Endothelial cell of umbilical vein (primary cell): ENCODE measurements around the gene CUBN. TPM values are rescaled to one million over a fixed set of nuclear protein-coding genes. Genes with fewer than 3 reads are reported as not detected.

Source experiments
- BruUV-seq: library from RNA; stranded (reverse); fragments of 400-500 nt; replicated peaks from 2 replicates; lab custom pipeline; 2021; lab: Mats Ljungman, UMichigan
- CTCF ChIA-PET: fragments of 300-600, 350-600 bp; sonication (Branson Sonifier 250); formaldehyde crosslinking; loops from one replicate; lab custom pipeline; 2021; ENCODE audit warnings: antibody characterized with exemption, inconsistent platforms; lab: Charles Lee
- POLR2A ChIA-PET: fragments of 300-600, 350-600 bp; sonication (Branson Sonifier 250); formaldehyde crosslinking; loops from one replicate; lab custom pipeline; 2021; ENCODE audit warnings: antibody characterized with exemption, inconsistent platforms; lab: Charles Lee
- DNase-seq: peaks from one replicate; pipeline ENCODE4 v3.0.0-alpha.2; 2011; ENCODE audit warnings: low read depth, low spot score
- FAIRE-seq: peaks from 2 replicates; lab custom pipeline; 2011; peaks lifted over from hg19 to GRCh38; lab: Jason Lieb, UNC
- H2AFZ ChIP-seq: 2 replicates; pipeline ENCODE4 v1.6.0; 2012; ENCODE audit warnings: low read depth, low read length, control low read depth, inconsistent platforms
- H3K27ac ChIP-seq: 2 replicates; pipeline ENCODE4 v1.5.1; 2011; ENCODE audit warnings: low read depth, mild to moderate bottlenecking, control low read depth, low read length, moderate library complexity; ENCODE audit not compliant: insufficient read depth
- H3K27me3 ChIP-seq, 2 experiments: 2 replicates each; pipeline versions ENCODE4 v1.6.0 to v1.6.1; 2011; ENCODE audit warnings: low read length in 2 of 2, mixed read lengths in 1 of 2; ENCODE audit not compliant: control insufficient read depth in 2 of 2, insufficient read depth in 2 of 2
- H3K36me3 ChIP-seq, 2 experiments: 2 replicates in 1 of 2; 3 replicates in 1 of 2; pipeline ENCODE4 v1.5.1; 2011; ENCODE audit warnings: low read length in 2 of 2, mild to moderate bottlenecking in 1 of 2, moderate library complexity in 1 of 2; ENCODE audit not compliant: control insufficient read depth in 2 of 2, insufficient read depth in 2 of 2; ENCODE audit errors: extremely low read depth in 1 of 2
- H3K4me1 ChIP-seq: 3 replicates; pipeline ENCODE4 v1.5.1; 2011; ENCODE audit warnings: mild to moderate bottlenecking, low read length; ENCODE audit not compliant: control insufficient read depth, insufficient read depth; ENCODE audit errors: extremely low read depth
- H3K4me2 ChIP-seq: 2 replicates; pipeline ENCODE4 v1.6.1; 2011; ENCODE audit warnings: low read length, control low read depth, mixed read lengths; ENCODE audit not compliant: insufficient read depth
- H3K4me3 ChIP-seq, 3 experiments: fragments of 200-600 bp in 1 of 3; sonication (generic), shearing (Covaris generic) in 1 of 3; replicated peaks in 1 of 3; 2 replicates each; pipeline ENCODE4 v1.5.1; 2011 to 2016; ENCODE audit warnings: control low read depth in 3 of 3, low read length in 3 of 3, mild to moderate bottlenecking in 2 of 3, inconsistent platforms in 1 of 3, low read depth in 1 of 3, moderate library complexity in 1 of 3; ENCODE audit not compliant: insufficient read depth in 1 of 3
- H3K79me2 ChIP-seq: 2 replicates; pipeline ENCODE4 v1.6.0; 2012; ENCODE audit warnings: low read length, inconsistent platforms; ENCODE audit not compliant: control insufficient read depth, insufficient read depth
- H3K9ac ChIP-seq: replicated peaks from 2 replicates; pipeline ENCODE3; 2011; ENCODE audit warnings: low read length, control low read depth; ENCODE audit not compliant: insufficient read depth; ENCODE audit errors: extremely low read depth
- H3K9me1 ChIP-seq: replicated peaks from 3 replicates; pipeline ENCODE4 v1.6.0; 2011; ENCODE audit warnings: mild to moderate bottlenecking, low read length; ENCODE audit not compliant: control insufficient read depth, insufficient read depth; ENCODE audit errors: extremely low read depth
- H3K9me3 ChIP-seq: replicated peaks from 2 replicates; pipeline ENCODE4 v1.5.1; 2012; ENCODE audit warnings: low read length, inconsistent platforms; ENCODE audit not compliant: control insufficient read depth, insufficient read depth
- H4K20me1 ChIP-seq: replicated peaks from 2 replicates; pipeline ENCODE3; 2011; ENCODE audit warnings: mild to moderate bottlenecking, low read length; ENCODE audit not compliant: control insufficient read depth, insufficient read depth; ENCODE audit errors: extremely low read depth
- FOS ChIP-seq: IDR thresholded peaks from 2 replicates; pipeline ENCODE4 v1.6.1; 2011; ENCODE audit warnings: mild to moderate bottlenecking, low read length, moderate library complexity, borderline replicate concordance; ENCODE audit not compliant: insufficient read depth
- GATA2 ChIP-seq: IDR thresholded peaks from 2 replicates; pipeline ENCODE4 v1.7.0; 2011; ENCODE audit warnings: low read depth, mild to moderate bottlenecking, moderate library complexity, mixed read lengths, low read length; ENCODE audit not compliant: insufficient read length, insufficient read depth
- POLR2A ChIP-seq: IDR thresholded peaks from 2 replicates; pipeline ENCODE4 v1.6.1; 2012; ENCODE audit warnings: low read depth, mild to moderate bottlenecking, control low read depth, low read length
- dilution Hi-C: fragments of 300-500 bp; cut with MboI; formaldehyde crosslinking; loops from one replicate; pipeline ENCODE4 v1.15.0; 2019; ENCODE audit warnings: low sequenced_read_pairs; ENCODE audit not compliant: extremely low pct_ligation_motif_present
- intact Hi-C: fragments of 100-400 bp; cut with micrococcal nuclease; formaldehyde crosslinking; loops from one replicate; pipeline ENCODE4 v1.10.0; 2022
- polyA plus RNA-seq, 4 experiments: library from polyadenylated mRNA; depleted of rRNA in 3 of 4; stranded (reverse) in 3 of 4; unstranded in 1 of 4; fragments of >200 nt; gene quantifications; 2 replicates each; pipeline versions ENCODE4 v1.2.1 to v1.2.3, GENCODE V29; 2011 to 2012; ENCODE audit warnings: missing spikeins in 1 of 4
- total RNA-seq: library from RNA; stranded (reverse); gene quantifications from 2 replicates; pipeline ENCODE4 v1.2.3, GENCODE V29; 2021
- TF ChIP-seq, protein P1 (sequence below), 2 donors: IDR thresholded peaks; 1 replicate in 1 of 2; 2 replicates in 1 of 2; pipeline ENCODE4 v1.5.1; 2011; ENCODE audit warnings: low read length in 2 of 2, mild to moderate bottlenecking in 2 of 2, moderate library complexity in 2 of 2, control low read depth in 1 of 2, inconsistent platforms in 1 of 2, low read depth in 1 of 2; ENCODE audit not compliant: insufficient read depth in 1 of 2; ENCODE audit errors: extremely low read depth in 1 of 2

CUBN gene
- total and polyA plus RNA-seq, 2 donors (not counting 3 experiments of a cell fraction or from before 2014, with no cell fraction given): 2.7 to 4.6 TPM

DNA sequence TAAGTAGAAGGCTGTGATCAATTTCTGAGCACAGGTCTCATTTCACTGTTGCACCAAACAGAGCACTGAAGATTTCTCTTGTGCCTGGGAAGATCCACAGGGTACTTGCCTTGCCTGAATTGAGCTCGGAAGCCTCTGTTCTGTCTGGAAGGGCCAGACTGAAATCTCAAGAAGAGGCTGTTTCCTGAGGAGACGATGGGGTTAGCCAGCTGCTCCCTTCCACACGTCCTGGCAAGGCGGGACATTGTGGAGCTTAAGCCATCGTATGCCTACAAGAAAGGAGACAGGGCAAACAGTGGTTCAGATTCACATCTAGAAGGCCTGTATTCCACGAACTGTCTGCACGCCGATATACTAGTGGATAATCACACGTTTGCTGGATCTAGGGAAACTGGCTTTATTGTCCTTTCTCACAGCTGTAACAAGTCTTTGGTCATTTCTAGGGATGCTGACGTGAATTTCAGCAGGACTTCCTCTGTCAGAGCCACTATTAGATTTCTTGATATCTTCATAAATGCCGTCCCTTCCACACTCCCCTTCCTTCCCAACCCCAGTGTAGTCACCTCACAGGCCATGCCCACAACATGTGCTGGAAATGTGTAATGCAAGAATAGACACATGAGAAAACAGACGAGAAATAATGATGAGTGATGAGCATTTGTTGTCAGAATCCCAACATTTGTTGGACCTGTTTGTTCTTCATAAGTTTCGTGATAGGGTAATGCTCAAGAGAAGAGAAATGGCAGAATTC is 175.2 kb downstream of the CUBN start:
- no peaks in the 10 kb centered on the region for H4K20me1 ChIP-seq
- peak; percentile 69 for DNase-seq

More for the DNA sequence above, 175.2 kb downstream of the CUBN start:
- Histone ChIP-seq H3K27me3 (no peaks in the 10 kb centered on the region), H2AFZ (peak overlapping the region; percentile 38), H3K36me3 (no peaks in the 10 kb centered on the region), H3K4me2 (no peak overlapping the region), H3K9me3 (no peaks in the 10 kb centered on the region), H3K9me1 (no peaks in the 10 kb centered on the region), H3K9ac (no peak overlapping the region), H3K4me3 (no peak overlapping the region), H3K4me1 (peaks cover 40% of the 10 kb centered on the region), H3K79me2 (no peaks in the 10 kb centered on the region), H3K27ac (peak overlapping the region; percentile 40)
- POLR2A ChIA-PET: interaction anchor here (0.7 kb wide), 1 partner anchor 252 kb away, joined by 5 read pairs; no protein-coding TSS in a partner anchor
- intact Hi-C loops (loop anchor here (1.0 kb wide), 2 partner anchors 12 to 275 kb away; no protein-coding TSS in a partner anchor), dilution Hi-C loops (no loop called here)
- CTCF ChIA-PET: interaction anchor here (0.9 kb wide), 1 partner anchor 63 kb away, joined by 3 read pairs; no protein-coding TSS in a partner anchor
- TF ChIP-seq POLR2A (no peak), GATA2 (no peak), FOS (no peak)
- TF ChIP-seq, protein P1, sequence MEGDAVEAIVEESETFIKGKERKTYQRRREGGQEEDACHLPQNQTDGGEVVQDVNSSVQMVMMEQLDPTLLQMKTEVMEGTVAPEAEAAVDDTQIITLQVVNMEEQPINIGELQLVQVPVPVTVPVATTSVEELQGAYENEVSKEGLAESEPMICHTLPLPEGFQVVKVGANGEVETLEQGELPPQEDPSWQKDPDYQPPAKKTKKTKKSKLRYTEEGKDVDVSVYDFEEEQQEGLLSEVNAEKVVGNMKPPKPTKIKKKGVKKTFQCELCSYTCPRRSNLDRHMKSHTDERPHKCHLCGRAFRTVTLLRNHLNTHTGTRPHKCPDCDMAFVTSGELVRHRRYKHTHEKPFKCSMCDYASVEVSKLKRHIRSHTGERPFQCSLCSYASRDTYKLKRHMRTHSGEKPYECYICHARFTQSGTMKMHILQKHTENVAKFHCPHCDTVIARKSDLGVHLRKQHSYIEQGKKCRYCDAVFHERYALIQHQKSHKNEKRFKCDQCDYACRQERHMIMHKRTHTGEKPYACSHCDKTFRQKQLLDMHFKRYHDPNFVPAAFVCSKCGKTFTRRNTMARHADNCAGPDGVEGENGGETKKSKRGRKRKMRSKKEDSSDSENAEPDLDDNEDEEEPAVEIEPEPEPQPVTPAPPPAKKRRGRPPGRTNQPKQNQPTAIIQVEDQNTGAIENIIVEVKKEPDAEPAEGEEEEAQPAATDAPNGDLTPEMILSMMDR (IDR thresholded peaks at IDR 0.05; ENCODE audit: extremely low read depth in 1 of 2, insufficient read depth in 1 of 2, low read depth in 1 of 2, low read length in 2 of 2): no peak
- no TSS peak for BruUV-seq
- FAIRE-seq: no peak
